Sigmoid colon (tissue), 7 donors: ENCODE data around the gene HNRNPU. TPM values are rescaled to one million over a fixed set of nuclear protein-coding genes. Genes with fewer than 3 reads are reported as not detected.

Experiments
- DNase-seq: peaks from one replicate; pipeline ENCODE4 v3.0.0-alpha.2; 2019
- H3K27ac ChIP-seq, 4 donors: fragments of 200-600 bp; sonication (generic); one replicate each; pipeline ENCODE4 v1.5.1; 2016 to 2019; ENCODE audit warnings: mild to moderate bottlenecking in 1 of 4
- H3K27me3 ChIP-seq, 3 donors: fragments of 200-600 bp; sonication (generic); one replicate each; pipeline ENCODE4 v1.5.1; 2019; ENCODE audit warnings: mild to moderate bottlenecking in 1 of 3
- H3K36me3 ChIP-seq, 4 donors: fragments of 200-600 bp; sonication (generic); one replicate each; pipeline ENCODE4 v1.5.1; 2016 to 2019
- H3K4me1 ChIP-seq, 4 donors: fragments of 200-600 bp; sonication (generic); one replicate each; pipeline ENCODE4 v1.5.1; 2017 to 2019
- H3K4me3 ChIP-seq, 4 donors: fragments of 200-600 bp; sonication (generic); one replicate each; pipeline ENCODE4 v1.5.1; 2017 to 2019; ENCODE audit warnings: mild to moderate bottlenecking in 2 of 4, moderate library complexity in 1 of 4
- H3K9me3 ChIP-seq, 4 donors: fragments of 200-600 bp in 3 of 4; sonication (generic) in 3 of 4; one replicate each; pipeline versions ENCODE4 v1.5.1 to v1.6.1; 2013 to 2019
- EP300 ChIP-seq, 4 donors: sonication (generic); formaldehyde crosslinking; IDR thresholded peaks; one replicate each; pipeline ENCODE4 v1.6.1; 2017; ENCODE audit warnings: antibody characterized with exemption in 4 of 4
- POLR2A ChIP-seq, 2 donors: fragments of 450-650 bp; IDR thresholded peaks; one replicate each; pipeline ENCODE4 v1.6.1; 2016; ENCODE audit warnings: antibody characterized with exemption in 2 of 2, mild to moderate bottlenecking in 2 of 2, moderate library complexity in 2 of 2
- POLR2AphosphoS5 ChIP-seq, 4 donors: sonication (generic); formaldehyde crosslinking; IDR thresholded peaks; one replicate each; pipeline ENCODE4 v1.6.1; 2017; ENCODE audit warnings: antibody characterized with exemption in 4 of 4
- WGBS, 2 donors: extraction: QIAGEN DNeasy Blood & Tissue Kit; methylation state at CpG; one replicate each; pipeline ENCODE4 v1.1.7; 2013; 5-methylcytosine and 5-hydroxymethylcytosine counted together
- intact Hi-C: fragments of 100-400 bp; cut with DNase I; formaldehyde crosslinking; loops from one replicate; pipeline ENCODE4 v1.15.1; 2023
- polyA plus RNA-seq, 3 donors: library from polyadenylated mRNA; stranded (reverse); fragments of 200-250 nt; gene quantifications; one replicate each; pipeline ENCODE4 v1.2.3, GENCODE V29; 2013
- total RNA-seq, 4 donors: library from RNA; depleted of rRNA; stranded (reverse); fragments of >200 nt; gene quantifications; one replicate each; pipeline ENCODE4 v1.1.0, GENCODE V29; 2016
- TF ChIP-seq, protein P1 (sequence below), 4 experiments: fragments of 450-650 bp in 3 of 4; fragments of 200-600 bp in 1 of 4; IDR thresholded peaks; one replicate each; pipeline ENCODE4 v1.5.1; 2016 to 2019; ENCODE audit warnings: antibody characterized with exemption in 4 of 4, mild to moderate bottlenecking in 3 of 4, moderate library complexity in 2 of 4
- donor health status: healthy with polysubstance abuse.
- donor health status: Bipolar disorder and iron deficiency.
- donor health status: healthy.

The HNRNPU gene
- total and polyA plus RNA-seq, 7 donors, result 71.0 to 339 (median 264) TPM

DNA sequence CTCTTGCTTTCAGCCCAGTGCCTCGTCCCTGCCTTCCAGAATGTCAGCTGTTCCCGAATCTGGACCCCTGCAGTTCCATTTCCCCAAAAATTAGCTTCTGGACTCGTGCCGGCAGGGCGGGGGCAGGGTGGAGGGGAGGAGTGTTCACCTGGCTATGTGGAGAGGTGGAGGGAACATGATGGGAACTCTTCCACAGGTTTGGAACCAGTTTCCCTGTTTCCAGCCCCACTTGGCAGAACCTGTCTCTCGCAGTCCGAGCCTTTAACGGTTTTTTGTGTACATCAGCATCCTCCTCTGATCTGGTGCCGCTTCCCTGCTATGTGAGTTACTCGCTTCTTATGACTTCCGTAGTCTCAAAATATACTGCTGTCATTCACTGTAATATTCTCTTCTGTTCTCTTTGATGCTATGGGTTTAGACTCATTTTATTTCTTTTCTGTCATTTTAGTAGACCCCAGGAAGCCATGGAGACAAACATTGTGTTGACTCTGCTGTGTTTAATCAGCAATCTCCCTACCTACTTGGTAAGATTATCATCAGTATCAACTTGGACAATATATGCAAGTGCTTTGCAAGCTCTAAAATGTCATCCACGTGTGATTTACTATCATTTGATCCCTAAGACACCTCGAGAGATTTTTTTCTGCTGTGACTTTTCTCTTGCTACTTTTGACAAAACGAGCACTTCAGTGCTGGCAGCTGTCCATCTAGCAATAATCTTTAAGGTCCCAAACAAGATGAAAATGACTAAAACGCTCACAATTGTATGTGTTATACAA, 33.3 kb upstream of the HNRNPU start:
- no peak for TF ChIP-seq EP300 (IDR thresholded peaks at IDR 0.05)
- no peak for TF ChIP-seq POLR2A (IDR thresholded peaks at IDR 0.05)
- TF ChIP-seq, protein P1, sequence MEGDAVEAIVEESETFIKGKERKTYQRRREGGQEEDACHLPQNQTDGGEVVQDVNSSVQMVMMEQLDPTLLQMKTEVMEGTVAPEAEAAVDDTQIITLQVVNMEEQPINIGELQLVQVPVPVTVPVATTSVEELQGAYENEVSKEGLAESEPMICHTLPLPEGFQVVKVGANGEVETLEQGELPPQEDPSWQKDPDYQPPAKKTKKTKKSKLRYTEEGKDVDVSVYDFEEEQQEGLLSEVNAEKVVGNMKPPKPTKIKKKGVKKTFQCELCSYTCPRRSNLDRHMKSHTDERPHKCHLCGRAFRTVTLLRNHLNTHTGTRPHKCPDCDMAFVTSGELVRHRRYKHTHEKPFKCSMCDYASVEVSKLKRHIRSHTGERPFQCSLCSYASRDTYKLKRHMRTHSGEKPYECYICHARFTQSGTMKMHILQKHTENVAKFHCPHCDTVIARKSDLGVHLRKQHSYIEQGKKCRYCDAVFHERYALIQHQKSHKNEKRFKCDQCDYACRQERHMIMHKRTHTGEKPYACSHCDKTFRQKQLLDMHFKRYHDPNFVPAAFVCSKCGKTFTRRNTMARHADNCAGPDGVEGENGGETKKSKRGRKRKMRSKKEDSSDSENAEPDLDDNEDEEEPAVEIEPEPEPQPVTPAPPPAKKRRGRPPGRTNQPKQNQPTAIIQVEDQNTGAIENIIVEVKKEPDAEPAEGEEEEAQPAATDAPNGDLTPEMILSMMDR (IDR thresholded peaks at IDR 0.05), result no peak
- TF ChIP-seq POLR2AphosphoS5 (IDR thresholded peaks at IDR 0.05), result no peak
- DNase-seq, result no peak
- Histone ChIP-seq H3K27ac (no peak overlapping the region), H3K27me3 (no peaks in the 10 kb centered on the region), H3K36me3 (no peaks in the 10 kb centered on the region), H3K9me3 (no peaks in the 10 kb centered on the region), H3K4me1 (no peaks in the 10 kb centered on the region), H3K4me3 (no peak overlapping the region)
- intact Hi-C loops, result no loop called here
- 79 to 82% methylated on average over 15 of the region's 15 CpGs for WGBS, 2 donors

DNA sequence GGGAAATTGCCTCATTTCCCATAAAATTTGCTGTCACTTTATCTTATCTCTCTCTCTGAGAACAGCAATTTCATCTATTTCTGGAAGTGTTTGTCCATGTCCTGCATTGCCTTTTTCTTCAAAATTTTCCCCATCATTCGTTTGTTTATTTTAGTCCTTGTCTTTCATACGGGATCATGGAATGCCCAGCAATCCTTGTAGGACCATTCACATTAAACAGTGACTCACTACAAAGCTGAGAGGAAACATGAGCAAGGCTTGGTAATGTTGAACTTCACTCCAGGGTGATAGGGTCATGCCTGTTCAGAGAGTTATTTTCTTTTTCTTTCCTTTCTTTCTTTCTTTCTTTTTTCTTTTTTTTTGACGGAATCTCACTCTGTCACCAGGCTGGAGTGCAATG, 32.2 kb upstream of the HNRNPU start:
- Histone ChIP-seq H3K4me3 (no peak overlapping the region), H3K9me3 (no peaks in the 10 kb centered on the region), H3K36me3 (no peaks in the 10 kb centered on the region), H3K27me3 (no peaks in the 10 kb centered on the region), H3K27ac (no peak overlapping the region), H3K4me1 (no peaks in the 10 kb centered on the region)
- TF ChIP-seq, protein P1 (IDR thresholded peaks at IDR 0.05), result no peak
- no peak for TF ChIP-seq POLR2A (IDR thresholded peaks at IDR 0.05)
- TF ChIP-seq POLR2AphosphoS5 (IDR thresholded peaks at IDR 0.05), result no peak
- no peak for TF ChIP-seq EP300 (IDR thresholded peaks at IDR 0.05)
- intact Hi-C loops, result no loop called here
- no peak for DNase-seq
- 75 to 82% methylated on average over 3 of the region's 3 CpGs for WGBS, 2 donors

DNA sequence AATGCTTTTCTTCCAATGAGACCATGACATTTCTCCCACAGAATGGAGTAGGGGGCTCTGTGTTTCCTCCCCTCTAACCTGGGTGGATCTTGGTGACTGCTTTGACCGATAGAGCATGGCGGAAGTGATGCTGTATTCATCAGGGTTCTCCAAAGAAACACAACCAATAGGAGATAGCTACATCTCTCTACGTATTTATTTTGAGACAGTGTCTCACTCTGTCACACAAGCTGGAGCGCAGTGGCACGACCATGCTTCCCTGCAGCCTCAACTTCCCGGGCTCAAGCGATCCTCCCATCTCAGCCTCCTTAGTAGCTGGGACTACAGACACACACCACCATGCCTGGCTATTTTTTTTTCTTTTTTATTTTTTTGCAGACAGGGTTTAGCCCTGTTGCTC, 29.5 kb upstream of the HNRNPU start:
- H3K27me3 ChIP-seq, result no peaks in the 10 kb centered on the region
- no peak for DNase-seq
- TF ChIP-seq EP300 (IDR thresholded peaks at IDR 0.05) (no peak), POLR2A (IDR thresholded peaks at IDR 0.05) (no peak), POLR2AphosphoS5 (IDR thresholded peaks at IDR 0.05) (no peak)
- TF ChIP-seq, protein P1 (IDR thresholded peaks at IDR 0.05), result no peak
- no peak overlapping the region for H3K4me3 ChIP-seq
- intact Hi-C loops, result no loop called here
- H3K36me3 ChIP-seq, result no peaks in the 10 kb centered on the region
- no peak overlapping the region for H3K27ac ChIP-seq
- H3K9me3 ChIP-seq, result no peaks in the 10 kb centered on the region
- WGBS, 2 donors, result 95 to 96% methylated on average over 7 of the region's 7 CpGs
- H3K4me1 ChIP-seq, result no peaks in the 10 kb centered on the region

DNA sequence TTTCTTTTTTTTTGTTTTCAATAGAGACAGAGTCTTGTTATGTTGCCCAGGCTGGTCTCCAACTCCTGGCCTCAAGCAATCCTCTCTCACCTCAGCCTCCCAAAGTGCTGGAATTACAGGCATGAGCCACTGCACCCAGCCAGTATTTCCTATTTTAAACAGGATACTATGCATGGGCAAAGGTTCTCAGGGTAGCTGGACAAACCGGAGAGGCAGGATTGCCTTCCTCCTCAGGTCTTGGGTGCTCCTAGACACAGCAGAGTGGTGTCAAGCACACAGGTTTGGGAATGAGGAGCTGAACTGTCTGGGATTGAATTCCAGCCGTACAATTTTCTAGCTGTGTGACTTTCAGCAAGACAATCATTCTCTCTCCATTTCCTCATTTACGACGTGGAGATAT, 22.9 kb upstream of the HNRNPU start:
- intact Hi-C loops, result no loop called here
- no peaks in the 10 kb centered on the region for H3K27me3 ChIP-seq
- 68 to 87% methylated on average over 4 of the region's 4 CpGs for WGBS, 2 donors
- no peaks in the 10 kb centered on the region for H3K36me3 ChIP-seq
- H3K27ac ChIP-seq, result no peak overlapping the region
- H3K4me1 ChIP-seq, result no peaks in the 10 kb centered on the region
- H3K4me3 ChIP-seq, result no peak overlapping the region
- H3K9me3 ChIP-seq, result no peaks in the 10 kb centered on the region
- DNase-seq, result no peak
- TF ChIP-seq POLR2AphosphoS5 (IDR thresholded peaks at IDR 0.05) (no peak), EP300 (IDR thresholded peaks at IDR 0.05) (no peak), POLR2A (IDR thresholded peaks at IDR 0.05) (no peak)
- TF ChIP-seq, protein P1 (IDR thresholded peaks at IDR 0.05), result no peak
